ENCODE measurements around the gene SEC14L2. TPM values are rescaled to one million over a fixed set of nuclear protein-coding genes. Genes with fewer than 3 reads are reported as not detected.

Gene SEC14L2
- total RNA-seq, 4 donors from 2014 or later: 3.0 to 5.1 (median 4.2) TPM

DNA sequence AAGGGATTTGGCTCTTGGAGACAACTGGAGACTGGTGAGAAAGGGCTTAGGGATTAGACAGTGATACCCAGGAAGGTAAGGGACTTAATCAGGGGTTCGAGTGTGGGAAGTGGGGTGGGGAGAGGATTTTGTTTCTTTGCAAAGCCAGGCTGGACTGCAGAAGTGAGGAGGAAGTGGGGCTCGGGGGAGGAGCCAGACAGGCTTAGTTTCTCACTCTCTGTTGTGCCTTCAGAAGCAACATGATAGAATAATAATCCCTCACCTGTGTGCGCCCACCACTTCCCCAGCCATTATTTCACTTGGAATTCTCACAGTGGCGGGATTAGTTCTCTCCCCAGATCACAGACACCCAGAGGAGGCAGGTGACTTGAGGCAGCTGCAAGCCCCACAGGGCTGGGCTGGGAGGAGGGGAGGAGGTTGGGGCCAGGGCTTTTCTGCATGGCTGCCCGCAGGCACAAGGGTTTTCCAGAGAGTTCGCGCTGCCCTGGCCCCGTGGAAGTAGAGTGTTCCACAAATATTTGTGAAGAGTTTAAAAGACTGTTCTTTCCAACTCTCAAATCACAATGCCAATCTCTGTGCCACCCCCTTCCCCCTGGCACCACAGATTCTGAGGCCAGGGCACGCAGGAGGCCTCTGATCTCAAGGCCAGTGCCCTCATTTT lies 4.0 kb upstream of the SEC14L2 start:
- peaks cover 22 to 30% (median 27%) of the 10 kb centered on the region in 3 donors for H3K27me3 ChIP-seq
- ATAC-seq (no peak), DNase-seq (no peak)
- peaks cover 0 to 14% of the 10 kb centered on the region in 2 donors for H3K4me1 ChIP-seq
- H3K4me3 ChIP-seq: no peak overlapping the region
- intact Hi-C loops (cut with DNase I; ENCODE audit: low total_unique reads): no loop called here
- no peaks in the 10 kb centered on the region for H3K9me3 ChIP-seq
- in situ Hi-C loops (cut with MboI; ENCODE audit: low sequenced_read_pairs in 4 of 4): loop anchor here (5.0 to 25.0 kb wide), 6 partner anchors 90 to 280 kb away; partner anchors contain the start of genes CASTOR1 (in 1 of the 4) and OSM (in 1 of the 4)
- no peak overlapping the region for H3K27ac ChIP-seq
- no peaks in the 10 kb centered on the region for H3K36me3 ChIP-seq
- TF ChIP-seq POLR2A (IDR thresholded peaks at IDR 0.05): no peak
- TF ChIP-seq, protein P1, sequence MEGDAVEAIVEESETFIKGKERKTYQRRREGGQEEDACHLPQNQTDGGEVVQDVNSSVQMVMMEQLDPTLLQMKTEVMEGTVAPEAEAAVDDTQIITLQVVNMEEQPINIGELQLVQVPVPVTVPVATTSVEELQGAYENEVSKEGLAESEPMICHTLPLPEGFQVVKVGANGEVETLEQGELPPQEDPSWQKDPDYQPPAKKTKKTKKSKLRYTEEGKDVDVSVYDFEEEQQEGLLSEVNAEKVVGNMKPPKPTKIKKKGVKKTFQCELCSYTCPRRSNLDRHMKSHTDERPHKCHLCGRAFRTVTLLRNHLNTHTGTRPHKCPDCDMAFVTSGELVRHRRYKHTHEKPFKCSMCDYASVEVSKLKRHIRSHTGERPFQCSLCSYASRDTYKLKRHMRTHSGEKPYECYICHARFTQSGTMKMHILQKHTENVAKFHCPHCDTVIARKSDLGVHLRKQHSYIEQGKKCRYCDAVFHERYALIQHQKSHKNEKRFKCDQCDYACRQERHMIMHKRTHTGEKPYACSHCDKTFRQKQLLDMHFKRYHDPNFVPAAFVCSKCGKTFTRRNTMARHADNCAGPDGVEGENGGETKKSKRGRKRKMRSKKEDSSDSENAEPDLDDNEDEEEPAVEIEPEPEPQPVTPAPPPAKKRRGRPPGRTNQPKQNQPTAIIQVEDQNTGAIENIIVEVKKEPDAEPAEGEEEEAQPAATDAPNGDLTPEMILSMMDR (IDR thresholded peaks at IDR 0.05 in 4 of 5, conservative IDR thresholded peaks at IDR 0.05 in 1 of 5): no peak

DNA sequence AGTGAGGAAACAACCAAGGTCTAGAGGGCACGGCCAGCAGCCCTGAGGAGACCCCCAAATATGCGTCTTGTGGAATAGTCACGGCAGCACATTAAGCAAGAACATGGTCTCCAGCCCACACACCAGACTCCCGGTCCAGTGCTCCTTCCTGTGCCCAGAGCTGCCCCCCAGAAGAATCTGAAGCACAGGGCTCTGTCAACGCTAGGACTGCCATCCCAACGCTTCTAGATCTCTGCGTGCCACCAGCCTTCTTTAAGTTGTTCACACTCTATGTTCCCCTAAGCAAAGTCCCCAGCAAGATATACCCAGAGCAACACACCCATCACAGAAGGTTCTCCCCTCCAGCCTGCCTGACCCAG lies 3.5 kb upstream of the SEC14L2 start:
- H3K27me3 ChIP-seq: peaks cover 24 to 35% (median 27%) of the 10 kb centered on the region in 3 donors
- no peak for DNase-seq
- no peak overlapping the region for H3K4me3 ChIP-seq
- no peak overlapping the region for H3K27ac ChIP-seq
- H3K4me1 ChIP-seq: peaks cover 0 to 14% of the 10 kb centered on the region in 2 donors
- H3K36me3 ChIP-seq: no peaks in the 10 kb centered on the region
- no peak for ATAC-seq
- intact Hi-C loops (cut with DNase I; ENCODE audit: low total_unique reads): no loop called here
- H3K9me3 ChIP-seq: no peaks in the 10 kb centered on the region
- in situ Hi-C loops (cut with MboI; ENCODE audit: low sequenced_read_pairs in 4 of 4): loop anchor here (5.0 to 25.0 kb wide), 6 partner anchors 89 to 281 kb away; partner anchors contain the start of genes CASTOR1 (in 1 of the 4) and OSM (in 1 of the 4)
- TF ChIP-seq POLR2A (IDR thresholded peaks at IDR 0.05): no peak
- TF ChIP-seq, protein P1 (IDR thresholded peaks at IDR 0.05 in 4 of 5, conservative IDR thresholded peaks at IDR 0.05 in 1 of 5): no peak

DNA sequence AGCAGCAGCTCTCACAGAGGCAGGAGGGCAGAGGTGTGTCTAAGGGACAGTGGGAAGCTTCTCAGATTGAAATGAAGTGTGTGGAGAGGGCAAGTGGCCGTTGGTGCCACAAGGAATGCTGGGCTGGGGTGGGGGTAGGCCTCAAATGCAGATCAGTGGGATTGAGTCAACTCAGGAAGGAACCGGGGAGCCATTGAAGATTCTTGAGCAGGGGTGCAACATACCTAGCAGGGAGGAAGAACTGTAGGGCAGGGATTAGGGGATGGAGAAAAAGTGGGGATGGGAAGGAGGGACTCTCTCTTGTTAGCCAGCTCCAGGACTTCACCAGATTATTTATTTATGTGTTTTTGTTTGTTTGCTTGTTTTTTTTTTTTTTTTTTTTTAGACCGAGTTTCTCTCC lies 2.9 kb upstream of the SEC14L2 start:
- DNase-seq: no peak
- Histone ChIP-seq H3K4me3 (no peak overlapping the region), H3K9me3 (no peaks in the 10 kb centered on the region), H3K4me1 (peaks cover 0 to 14% of the 10 kb centered on the region in 2 donors), H3K27me3 (peaks cover 24 to 35% (median 31%) of the 10 kb centered on the region in 3 donors), H3K27ac (no peak overlapping the region), H3K36me3 (no peaks in the 10 kb centered on the region)
- no peak for TF ChIP-seq POLR2A (IDR thresholded peaks at IDR 0.05)
- TF ChIP-seq, protein P1 (IDR thresholded peaks at IDR 0.05 in 4 of 5, conservative IDR thresholded peaks at IDR 0.05 in 1 of 5): no peak
- intact Hi-C loops (cut with DNase I; ENCODE audit: low total_unique reads): no loop called here
- in situ Hi-C loops (cut with MboI; ENCODE audit: low sequenced_read_pairs in 4 of 4): loop anchor here (5.0 to 25.0 kb wide), 6 partner anchors 88 to 282 kb away; partner anchors contain the start of genes CASTOR1 (in 1 of the 4) and OSM (in 1 of the 4)
- no peak for ATAC-seq

DNA sequence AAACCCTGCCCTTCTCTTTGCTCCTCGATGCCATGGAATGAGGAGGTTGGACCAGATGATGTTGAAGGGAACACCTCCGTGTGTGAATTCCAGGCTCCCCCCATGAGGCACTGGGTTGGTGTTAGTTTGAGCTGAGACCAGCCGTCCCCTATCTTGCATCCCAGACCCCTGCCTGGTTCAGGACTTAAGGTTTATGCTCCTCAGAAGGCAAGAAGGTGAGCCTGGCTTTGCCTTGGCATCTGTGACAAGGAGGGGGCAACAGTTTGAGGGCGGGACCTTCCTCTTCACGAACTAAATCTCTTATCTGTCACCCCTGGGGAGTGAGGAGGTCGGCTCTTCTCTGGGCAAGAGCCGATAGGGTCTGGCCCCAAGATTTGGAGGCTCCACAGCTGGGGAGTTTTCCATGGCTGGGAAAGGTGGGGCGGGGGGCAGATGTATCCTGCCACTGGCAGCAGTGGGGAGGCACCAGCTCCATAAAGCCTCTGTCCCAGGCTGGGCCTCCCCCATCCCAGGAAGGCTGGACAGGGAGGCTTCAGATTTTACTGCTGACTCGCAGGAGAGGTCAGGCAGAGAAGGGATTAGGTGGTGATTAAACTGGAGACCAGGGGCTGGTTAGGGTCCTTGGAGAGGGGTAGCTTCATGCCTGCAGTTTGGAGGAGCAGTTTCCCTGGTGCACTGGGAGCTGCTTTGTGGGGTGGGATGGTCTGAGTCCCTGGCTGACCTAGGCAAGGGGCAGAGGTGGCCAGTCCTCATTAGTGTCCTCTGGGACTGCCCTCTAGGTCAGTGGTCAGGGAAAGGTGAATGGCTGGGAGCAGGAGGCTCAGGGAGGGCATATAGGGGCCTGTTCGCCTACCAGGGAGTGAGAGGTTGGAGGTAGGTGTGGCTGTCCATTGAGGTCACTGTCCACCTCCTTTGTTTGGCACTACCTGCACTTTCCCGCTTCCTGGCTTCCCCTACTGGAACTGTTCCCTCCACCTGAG lies 1.1 kb downstream of the SEC14L2 start:
- no peaks in the 10 kb centered on the region for H3K9me3 ChIP-seq
- H3K27ac ChIP-seq: no peak overlapping the region
- peak overlapping the region; percentile 60 to 72 (median 62) for H3K4me3 ChIP-seq
- intact Hi-C loops (cut with DNase I; ENCODE audit: low total_unique reads) (no loop called here), in situ Hi-C loops (cut with MboI; ENCODE audit: low sequenced_read_pairs in 4 of 4) (loop anchor here (10.0 to 25.0 kb wide), 4 partner anchors 87 to 286 kb away; partner anchors contain the start of genes CASTOR1 (in 1 of the 4) and OSM (in 1 of the 4))
- peaks cover 0 to 14% of the 10 kb centered on the region in 2 donors for H3K4me1 ChIP-seq
- peak in 1 of 2 donors; percentile 8 for ATAC-seq
- H3K27me3 ChIP-seq: peaks cover 24 to 35% (median 31%) of the 10 kb centered on the region in 3 donors
- no peaks in the 10 kb centered on the region for H3K36me3 ChIP-seq
- TF ChIP-seq POLR2A (IDR thresholded peaks at IDR 0.05): no peak
- TF ChIP-seq, protein P1 (IDR thresholded peaks at IDR 0.05 in 4 of 5, conservative IDR thresholded peaks at IDR 0.05 in 1 of 5): no peak
- DNase-seq: no peak
